K562 (cell line): ENCODE results near the gene CCDC116. TPM values are rescaled to one million over a fixed set of nuclear protein-coding genes. Genes with fewer than 3 reads are reported as not detected.
A peak's percentile ranks its signal among the peaks of the same experiment; 100 is the strongest.

Experiments used
- ATAC-seq: fragments of 200-7000 bp; cut with Tn5 transposase; 3 replicates; pipeline ENCODE4 v1.9.1; 2020; ENCODE audit warnings: moderate library complexity
- BruUV-seq: library from RNA; stranded (reverse); fragments of 400-500 nt; replicated peaks from 2 replicates; lab custom pipeline; 2021; lab: Mats Ljungman, UMichigan
- CTCF ChIA-PET: fragments of 300-600 bp; formaldehyde crosslinking; extraction: SDS; loops from one replicate; lab custom pipeline; 2021; ENCODE audit warnings: low intra/inter-chr PET ratio; lab: Yijun Ruan, JAX
- POLR2A ChIA-PET: fragments of 300-600, 350-650 bp; sonication (Branson Sonifier 250); formaldehyde crosslinking; extraction: SDS; loops from one replicate; lab custom pipeline; 2021; ENCODE audit warnings: antibody characterized with exemption, inconsistent platforms; lab: Yijun Ruan, JAX
- DNase-seq, 4 experiments: peaks; one replicate each; pipeline versions ENCODE4 v3.0.0 to v3.0.0-alpha.2; 2011 to 2018; ENCODE audit warnings: low spot score in 3 of 4, mixed read lengths in 3 of 4; ENCODE audit errors: extremely low read depth in 1 of 4
- FAIRE-seq: peaks from 2 replicates; lab custom pipeline; 2011; peaks lifted over from hg19 to GRCh38; lab: Jason Lieb, UNC
- H2AFZ ChIP-seq: 2 replicates; pipeline ENCODE4 v1.6.0; 2011; ENCODE audit warnings: low read depth, low read length, control low read depth, inconsistent platforms
- H3K27ac ChIP-seq: fragments of 200-600 bp; 3 replicates; pipeline ENCODE4 v1.8.0; 2011; ENCODE audit warnings: low read depth, mild to moderate bottlenecking, control low read depth, inconsistent platforms, low read length, moderate library complexity, mixed read lengths; ENCODE audit errors: extremely low read depth
- H3K27me3 ChIP-seq, 2 experiments: fragments of 300-600 bp in 1 of 2; 2 replicates in 1 of 2; 3 replicates in 1 of 2; pipeline versions ENCODE4 v1.6.0 to v1.8.0; 2011; ENCODE audit warnings: inconsistent platforms in 2 of 2, low read length in 2 of 2, mild to moderate bottlenecking in 1 of 2, mixed read lengths in 1 of 2, moderate library complexity in 1 of 2; ENCODE audit not compliant: control insufficient read depth in 2 of 2, insufficient read depth in 2 of 2
- H3K36me3 ChIP-seq: fragments of 300-600 bp; 3 replicates; pipeline ENCODE4 v1.8.0; 2011; ENCODE audit warnings: mild to moderate bottlenecking, low read length, inconsistent platforms; ENCODE audit not compliant: control insufficient read depth, insufficient read depth
- H3K4me1 ChIP-seq, 2 experiments: fragments of 200-600 bp in 1 of 2; replicated peaks in 1 of 2; 2 replicates in 1 of 2; 3 replicates in 1 of 2; pipeline versions ENCODE4 v1.5.1 to v1.8.0; 2011; ENCODE audit warnings: inconsistent platforms in 2 of 2, low read length in 2 of 2, mild to moderate bottlenecking in 1 of 2, mixed read lengths in 1 of 2, moderate library complexity in 1 of 2; ENCODE audit not compliant: control insufficient read depth in 2 of 2, insufficient read depth in 2 of 2
- H3K4me2 ChIP-seq: 2 replicates; pipeline ENCODE4 v1.6.1; 2011; ENCODE audit warnings: low read length, control low read depth, inconsistent platforms, mixed read lengths; ENCODE audit not compliant: insufficient read depth
- H3K4me3 ChIP-seq: fragments of 200-600 bp; sonication (generic), shearing (Covaris generic); 2 replicates; pipeline ENCODE4 v1.5.1; 2016; ENCODE audit warnings: control low read depth, inconsistent platforms
- H3K79me2 ChIP-seq: fragments of 200-600 bp; 3 replicates; pipeline ENCODE4 v1.8.0; 2011; ENCODE audit warnings: low read length, inconsistent platforms; ENCODE audit not compliant: control insufficient read depth, insufficient read depth
- H3K9ac ChIP-seq, 2 experiments: 2 replicates each; pipeline versions ENCODE4 v1.6.0 to v1.6.1; 2011; ENCODE audit warnings: low read depth in 2 of 2, low read length in 2 of 2, control low read depth in 1 of 2, inconsistent platforms in 1 of 2, mild to moderate bottlenecking in 1 of 2, mixed read lengths in 1 of 2; ENCODE audit not compliant: insufficient read depth in 1 of 2
- H3K9me1 ChIP-seq: one replicate; pipeline ENCODE4 v1.6.0; 2011; ENCODE audit warnings: inconsistent platforms, mild to moderate bottlenecking, low read length, moderate library complexity; ENCODE audit not compliant: control insufficient read depth, insufficient read depth
- H3K9me3 ChIP-seq: replicated peaks from 2 replicates; pipeline ENCODE4 v1.5.1; 2011; ENCODE audit warnings: low read depth, low read length, inconsistent platforms; ENCODE audit not compliant: control insufficient read depth, insufficient read depth
- H4K20me1 ChIP-seq: replicated peaks from 2 replicates; pipeline ENCODE4 v1.6.1; 2011; ENCODE audit warnings: low read length, inconsistent platforms, mixed read lengths; ENCODE audit not compliant: control insufficient read depth, insufficient read depth
- MTA2 ChIP-seq: fragments of 450-650 bp; IDR thresholded peaks from 2 replicates; pipeline ENCODE4 v1.6.1; 2016; ENCODE audit warnings: low read depth
- PTTG1 ChIP-seq: fragments of 450-650 bp; IDR thresholded peaks from 2 replicates; pipeline ENCODE4 v1.6.1; 2016; ENCODE audit warnings: low read depth, mild to moderate bottlenecking, missing genetic modification characterization, missing compliant biosample characterization
- RREB1 ChIP-seq: fragments of 250-450 bp; sonication (Bioruptor Pico); IDR thresholded peaks from 2 replicates; pipeline ENCODE4 v1.4.0; 2020
- ZNF282 ChIP-seq: sonication (generic); formaldehyde crosslinking; IDR thresholded peaks from 2 replicates; pipeline ENCODE4 v1.8.1; 2023; ENCODE audit warnings: missing genetic modification reagents
- ZNF318 ChIP-seq, 2 experiments: fragments of 450-650 bp; IDR thresholded peaks; 2 replicates each; pipeline ENCODE4 v1.6.1; 2016; ENCODE audit warnings: mild to moderate bottlenecking in 2 of 2, borderline replicate concordance in 1 of 2, low read depth in 1 of 2, moderate library complexity in 1 of 2
- WGBS: fragments of 100-300 bp; shearing (Covaris generic); methylation state at CpG from one replicate; pipeline ENCODE4 v1.1.6; 2016; ENCODE audit warnings: low coverage, mixed read lengths; ENCODE audit not compliant: insufficient coverage; ENCODE audit errors: missing lambda C conversion rate; 5-methylcytosine and 5-hydroxymethylcytosine counted together
- in situ Hi-C: fragments of 300-500 bp; cut with MboI; formaldehyde crosslinking; loops from 4 replicates; pipeline ENCODE4 v1.15.0; 2018; ENCODE audit warnings: inconsistent platforms, mixed read lengths
- intact Hi-C: fragments of 100-400 bp; cut with micrococcal nuclease; formaldehyde crosslinking; loops from 2 replicates; pipeline ENCODE4 v1.14.2; 2022
- polyA plus RNA-seq, 8 experiments: library from polyadenylated mRNA; depleted of rRNA in 4 of 8; stranded (reverse) in 5 of 8; unstranded in 3 of 8; fragments of >200 nt; fragmentation: Nextera tagmentation in 2 of 8; fragmentation: Illumina TruSeq in 1 of 8; extraction: Ambion mirVana in 2 of 8; extraction: Trizol in 1 of 8; gene quantifications; 2 replicates each; pipeline versions ENCODE4 v1.2.1 to v1.2.3, GENCODE V29; 2011 to 2014; ENCODE audit warnings: inconsistent platforms in 1 of 8, missing spikeins in 1 of 8
- total RNA-seq, 7 experiments: library from RNA; depleted of rRNA in 6 of 7; stranded (reverse); fragments of >200 nt in 6 of 7; fragmentation: Illumina TruSeq in 2 of 7; extraction: Trizol in 2 of 7; gene quantifications; 2 replicates each; pipeline versions ENCODE4 v1.2.1 to v1.2.3, GENCODE V29; 2011 to 2021; ENCODE audit warnings: low replicate concordance in 1 of 7

The CCDC116 gene
- total and polyA plus RNA-seq, 9 of the 15 experiments (the other 6 are each of a cell fraction or from before 2014, with no cell fraction given): 1.6 to 11.3 (median 4.7) TPM

GRCh38 chr22:21642584-21643448 lies 10.3 kb downstream of the CCDC116 start:
- no peaks in the 10 kb centered on the region for H3K9me3 ChIP-seq
- BruUV-seq: TSS peak; percentile 68
- H3K27me3 ChIP-seq: no peaks in the 10 kb centered on the region; a peak in 1 of 5 replicates
- in situ Hi-C loops (loop anchor here (5.0 to 25.0 kb wide), 3 partner anchors 106 to 506 kb away; no protein-coding TSS in a partner anchor), intact Hi-C loops (loop anchor here (1.0 to 2.0 kb wide), 4 partner anchors 8 to 76 kb away; partner anchors contain the start of gene UBE2L3)
- peak overlapping the region; percentile 83 for H3K27ac ChIP-seq
- peaks cover 25% of the 10 kb centered on the region for H4K20me1 ChIP-seq
- H3K36me3 ChIP-seq: peaks cover 38% of the 10 kb centered on the region
- CTCF ChIA-PET: interaction anchor here (0.6 to 8.8 kb wide), 7 partner anchors 13 to 55 kb away, joined by 3 to 99 read pairs (median 4); partner anchors contain the start of genes CCDC116 and YDJC
- peaks cover 41% of the 10 kb centered on the region for H3K79me2 ChIP-seq
- under 1% methylated on average over 56 of the region's 56 CpGs for WGBS
- peak overlapping the region; percentile 95 for H3K4me2 ChIP-seq
- peak overlapping the region; percentile 84 for H2AFZ ChIP-seq
- peak overlapping the region; percentile 92 to 97 for H3K9ac ChIP-seq
- peak overlapping the region; percentile 59 for H3K4me3 ChIP-seq
- H3K4me1 ChIP-seq: peaks cover 31 to 56% of the 10 kb centered on the region in 2 experiments
- ATAC-seq: peak; percentile 68
- FAIRE-seq: peak; percentile 65
- peak; percentile 95 to 98 (median 96) for DNase-seq
- H3K9me1 ChIP-seq: peaks cover 16% of the 10 kb centered on the region
- POLR2A ChIA-PET: interaction anchor here (0.5 to 76.8 kb wide), 37 partner anchors 16 to 1531 kb away, joined by 3 to 4622 read pairs (median 4); partner anchors contain the start of genes CCDC116, PPIL2, PPM1F and SDF2L1
- TF ChIP-seq ZNF282 (CRISPR knock-in tag): no peak
- TF ChIP-seq PTTG1 (tag): no peak
- no peak for TF ChIP-seq RREB1 (CRISPR knock-in tag)
- TF ChIP-seq ZNF318 (IDR thresholded peaks at IDR 0.05; ENCODE audit: borderline replicate concordance in 1 of 2, low read depth in 1 of 2): no peak
- no peak for TF ChIP-seq MTA2
